Fibroblast of lung (primary cell): ENCODE data around the gene PLK3. TPM values are rescaled to one million over a fixed set of nuclear protein-coding genes. Genes with fewer than 3 reads are reported as not detected.
"Not testable (repeated sequence)": the region's sequence is repeated elsewhere in the genome, so short reads cannot be mapped to it uniquely, and the experiment has no call there.

Source experiments
- DNase-seq, 2 donors: peaks; one replicate each; pipeline versions ENCODE4 v3.0.0 to v3.0.0-alpha.2; 2010; ENCODE audit warnings: low read depth in 2 of 2
- H2AFZ ChIP-seq: 2 replicates; pipeline ENCODE4 v1.5.1; 2012; ENCODE audit warnings: low read length, control low read depth, inconsistent platforms
- H3K27ac ChIP-seq: 2 replicates; pipeline ENCODE4 v1.5.1; 2011; ENCODE audit warnings: low read length, control low read depth; ENCODE audit not compliant: insufficient read depth
- H3K27me3 ChIP-seq: 2 replicates; pipeline ENCODE4 v1.5.1; 2011; ENCODE audit warnings: mild to moderate bottlenecking, low read length; ENCODE audit not compliant: control insufficient read depth, insufficient read depth
- H3K36me3 ChIP-seq: 2 replicates; pipeline ENCODE4 v1.5.1; 2011; ENCODE audit warnings: low read length; ENCODE audit not compliant: control insufficient read depth, insufficient read depth
- H3K4me1 ChIP-seq: 2 replicates; pipeline ENCODE4 v1.5.1; 2011; ENCODE audit warnings: low read length; ENCODE audit not compliant: control insufficient read depth, insufficient read depth; ENCODE audit errors: extremely low read depth
- H3K4me2 ChIP-seq: 2 replicates; pipeline ENCODE4 v1.5.1; 2011; ENCODE audit warnings: low read length, control low read depth; ENCODE audit not compliant: insufficient read depth; ENCODE audit errors: extremely low read depth
- H3K4me3 ChIP-seq, 4 experiments: fragments of 200-600 bp in 1 of 4; sonication (generic) in 1 of 4; replicated peaks in 1 of 4; 2 replicates each; pipeline ENCODE4 v1.5.1; 2011 to 2016; ENCODE audit warnings: low read length in 4 of 4, low read depth in 3 of 4, mild to moderate bottlenecking in 3 of 4, control low read depth in 2 of 4, inconsistent platforms in 1 of 4, mixed read lengths in 1 of 4; ENCODE audit not compliant: insufficient read depth in 1 of 4; ENCODE audit errors: control extremely low read depth in 1 of 4
- H3K79me2 ChIP-seq: 2 replicates; pipeline ENCODE4 v1.5.1; 2012; ENCODE audit warnings: mild to moderate bottlenecking, low read length, inconsistent platforms; ENCODE audit not compliant: control insufficient read depth, insufficient read depth
- H3K9ac ChIP-seq: 2 replicates; pipeline ENCODE4 v1.5.1; 2011; ENCODE audit warnings: mild to moderate bottlenecking, low read length, control low read depth; ENCODE audit not compliant: insufficient read depth
- H3K9me3 ChIP-seq: 2 replicates; pipeline ENCODE4 v1.5.1; 2012; ENCODE audit warnings: low read depth, low read length; ENCODE audit not compliant: control insufficient read depth, insufficient read depth
- H4K20me1 ChIP-seq: 2 replicates; pipeline ENCODE4 v1.5.1; 2011; ENCODE audit warnings: low read length; ENCODE audit not compliant: control insufficient read depth, insufficient read depth; ENCODE audit errors: extremely low read depth
- CTCF ChIP-seq, 2 donors: IDR thresholded peaks in 1 of 2; conservative IDR thresholded peaks in 1 of 2; 1 replicate in 1 of 2; 2 replicates in 1 of 2; pipeline ENCODE4 v1.5.1; 2011 to 2012; ENCODE audit warnings: low read length in 2 of 2, control low read depth in 1 of 2, inconsistent platforms in 1 of 2, low read depth in 1 of 2, mild to moderate bottlenecking in 1 of 2
- EZH2 ChIP-seq: IDR thresholded peaks from 2 replicates; pipeline ENCODE4 v1.5.1; 2012; ENCODE audit warnings: low read length, control low read depth, mild to moderate bottlenecking; ENCODE audit errors: missing control alignments
- polyA plus RNA-seq, 2 donors: library from polyadenylated mRNA; depleted of rRNA in 1 of 2; stranded (reverse) in 1 of 2; unstranded in 1 of 2; fragments of >200 nt; gene quantifications; 2 replicates each; pipeline ENCODE4 v1.2.1, GENCODE V29; 2011 to 2012; ENCODE audit warnings: missing spikeins in 1 of 2
- total RNA-seq: library from RNA; depleted of rRNA; stranded (reverse); fragments of >200 nt; gene quantifications from 2 replicates; pipeline ENCODE4 v1.2.1, GENCODE V29; 2014

Gene PLK3
- total and polyA plus RNA-seq, 2 donors (not counting 1 experiment from before 2014, with no cell fraction given): 12.2 to 30.6 TPM

GRCh38 chr1:44812822-44813543 is 12.8 kb downstream of the PLK3 start:
- no peak overlapping the region for H3K27ac ChIP-seq
- peaks cover 45% of the 10 kb centered on the region for H3K4me1 ChIP-seq

GRCh38 chr1:44815926-44816325 is 15.7 kb downstream of the PLK3 start:
- H3K36me3 ChIP-seq, H3K27me3 ChIP-seq, H3K9ac ChIP-seq, H3K4me2 ChIP-seq, H3K9me3 ChIP-seq, H3K27ac ChIP-seq, H3K4me3 ChIP-seq, H3K79me2 ChIP-seq, DNase-seq, H4K20me1 ChIP-seq, H2AFZ ChIP-seq: not testable (repeated sequence)
- peaks cover 19% of the 10 kb centered on the region for H3K4me1 ChIP-seq

More at GRCh38 chr1:44812822-44813543, 12.8 kb downstream of the PLK3 start:
- peaks cover 13% of the 10 kb centered on the region for H3K36me3 ChIP-seq
- DNase-seq: no peak
- no peaks in the 10 kb centered on the region for H3K27me3 ChIP-seq
- H3K4me2 ChIP-seq: no peak overlapping the region
- peaks cover 22% of the 10 kb centered on the region for H3K79me2 ChIP-seq
- no peaks in the 10 kb centered on the region for H4K20me1 ChIP-seq
- no peak overlapping the region for H3K9ac ChIP-seq
- no peak overlapping the region for H2AFZ ChIP-seq
- H3K4me3 ChIP-seq: no peak overlapping the region
- no peaks in the 10 kb centered on the region for H3K9me3 ChIP-seq
- no peak for TF ChIP-seq EZH2
- TF ChIP-seq CTCF (conservative IDR thresholded peaks at IDR 0.05 in 1 of 2, IDR thresholded peaks at IDR 0.05 in 1 of 2; ENCODE audit: low read depth in 1 of 2, low read length in 2 of 2): no peak

- H3K79me2 ChIP-seq: no peaks in the 10 kb centered on the region
- H3K27me3 ChIP-seq: no peaks in the 10 kb centered on the region
- H3K27ac ChIP-seq: no peak overlapping the region
- no peaks in the 10 kb centered on the region for H4K20me1 ChIP-seq
- H3K4me2 ChIP-seq: no peak overlapping the region
- H3K9ac ChIP-seq: no peak overlapping the region
- H3K36me3 ChIP-seq: peaks cover 10% of the 10 kb centered on the region
- no peak for DNase-seq
- H3K9me3 ChIP-seq: no peaks in the 10 kb centered on the region
- H2AFZ ChIP-seq: no peak overlapping the region
- TF ChIP-seq EZH2 (no peak), CTCF (conservative IDR thresholded peaks at IDR 0.05 in 1 of 2, IDR thresholded peaks at IDR 0.05 in 1 of 2; ENCODE audit: low read depth in 1 of 2, low read length in 2 of 2) (no peak)
- H3K4me3 ChIP-seq: no peak overlapping the region
- H3K4me1 ChIP-seq: peaks cover 7% of the 10 kb centered on the region
These were observed 17.1 kb downstream of the PLK3 start for GRCh38 chr1:44817307-44817706.
